BE2C (cell line): Measurements from ENCODE around the gene AP3B1.

Experiments used
- DNase-seq: peaks from one replicate; pipeline ENCODE4 v3.0.0-alpha.2; 2020
- H3K27me3 ChIP-seq: fragments of 250-450 bp; sonication (Bioruptor Pico); 2 replicates; pipeline ENCODE4 v1.5.1; 2020; ENCODE audit warnings: mild to moderate bottlenecking
- H3K36me3 ChIP-seq: fragments of 250-450 bp; sonication (Bioruptor Pico); 2 replicates; pipeline ENCODE4 v1.5.1; 2020; ENCODE audit warnings: mild to moderate bottlenecking
- H3K4me1 ChIP-seq: fragments of 250-450 bp; sonication (Bioruptor Pico); 2 replicates; pipeline ENCODE4 v1.5.1; 2020
- H3K4me3 ChIP-seq: 2 replicates; pipeline ENCODE4 v1.5.1; 2011; ENCODE audit warnings: low read depth, low read length
- H3K9me3 ChIP-seq: fragments of 250-450 bp; sonication (Bioruptor Pico); 2 replicates; pipeline ENCODE4 v1.5.1; 2020
- CTCF ChIP-seq: IDR thresholded peaks from 2 replicates; pipeline ENCODE4 v1.5.1; 2012; ENCODE audit warnings: mild to moderate bottlenecking, low read depth, low read length

AP3B1 gene

GRCh38 chr5:78265163-78265562 lies 29.3 kb downstream of the AP3B1 start:
- no peak for TF ChIP-seq CTCF

GRCh38 chr5:78264600-78264999 lies 29.9 kb downstream of the AP3B1 start:
- no peak for DNase-seq
- TF ChIP-seq CTCF: no peak
- Histone ChIP-seq H3K4me1 (no peaks in the 10 kb centered on the region), H3K4me3 (no peak overlapping the region), H3K36me3 (peaks cover 8% of the 10 kb centered on the region), H3K9me3 (no peaks in the 10 kb centered on the region), H3K27me3 (no peaks in the 10 kb centered on the region)

More at GRCh38 chr5:78265163-78265562, 29.3 kb downstream of the AP3B1 start:
- DNase-seq: no peak
- Histone ChIP-seq H3K27me3 (no peaks in the 10 kb centered on the region), H3K4me1 (no peaks in the 10 kb centered on the region), H3K9me3 (no peaks in the 10 kb centered on the region), H3K36me3 (peaks cover 8% of the 10 kb centered on the region), H3K4me3 (no peak overlapping the region)

GRCh38 chr5:78260771-78261170 lies 33.7 kb downstream of the AP3B1 start:
- peaks cover 5% of the 10 kb centered on the region for H3K36me3 ChIP-seq
- H3K27me3 ChIP-seq: no peaks in the 10 kb centered on the region
- TF ChIP-seq CTCF: no peak
- H3K9me3 ChIP-seq: no peaks in the 10 kb centered on the region
- no peak for DNase-seq
- no peak overlapping the region for H3K4me3 ChIP-seq
- no peaks in the 10 kb centered on the region for H3K4me1 ChIP-seq

- H3K4me1 ChIP-seq: no peaks in the 10 kb centered on the region
- H3K36me3 ChIP-seq: peaks cover 3% of the 10 kb centered on the region; the same call in 1 of the 2 replicates
- no peak overlapping the region for H3K4me3 ChIP-seq
- no peaks in the 10 kb centered on the region for H3K9me3 ChIP-seq
- no peak for TF ChIP-seq CTCF
- no peak for DNase-seq
- no peaks in the 10 kb centered on the region for H3K27me3 ChIP-seq
Observed at GRCh38 chr5:78253201-78253600, 41.3 kb downstream of the AP3B1 start.

GRCh38 chr5:78252715-78253114 lies 41.8 kb downstream of the AP3B1 start:
- no peak for TF ChIP-seq CTCF
- Histone ChIP-seq H3K4me1 (no peaks in the 10 kb centered on the region), H3K27me3 (no peaks in the 10 kb centered on the region), H3K36me3 (peaks cover 3% of the 10 kb centered on the region; the same call in 1 of the 2 replicates), H3K4me3 (no peak overlapping the region), H3K9me3 (no peaks in the 10 kb centered on the region)
- DNase-seq: no peak

GRCh38 chr5:78251663-78252284 lies 42.7 kb downstream of the AP3B1 start:
- no peak for TF ChIP-seq CTCF
- peaks cover 3% of the 10 kb centered on the region; the same call in 1 of the 2 replicates for H3K36me3 ChIP-seq
- no peak overlapping the region for H3K4me3 ChIP-seq

More at GRCh38 chr5:78251663-78252284, 42.7 kb downstream of the AP3B1 start:
- DNase-seq: no peak
- H3K4me1 ChIP-seq: no peaks in the 10 kb centered on the region
- H3K9me3 ChIP-seq: no peaks in the 10 kb centered on the region
- H3K27me3 ChIP-seq: no peaks in the 10 kb centered on the region
